NCI-H524 (cell line): Measurements from ENCODE around the gene EXOSC6.
A peak's percentile ranks its signal among the peaks of the same experiment; 100 is the strongest.
"Not testable (repeated sequence)": the region's sequence is repeated elsewhere in the genome, so short reads cannot be mapped to it uniquely, and the experiment has no call there.

ENCODE experiments used
- DNase-seq, 2 experiments: peaks; one replicate each; lab custom pipeline; 2025; lab: John Stamatoyannopoulos, UW

The EXOSC6 gene

DNA sequence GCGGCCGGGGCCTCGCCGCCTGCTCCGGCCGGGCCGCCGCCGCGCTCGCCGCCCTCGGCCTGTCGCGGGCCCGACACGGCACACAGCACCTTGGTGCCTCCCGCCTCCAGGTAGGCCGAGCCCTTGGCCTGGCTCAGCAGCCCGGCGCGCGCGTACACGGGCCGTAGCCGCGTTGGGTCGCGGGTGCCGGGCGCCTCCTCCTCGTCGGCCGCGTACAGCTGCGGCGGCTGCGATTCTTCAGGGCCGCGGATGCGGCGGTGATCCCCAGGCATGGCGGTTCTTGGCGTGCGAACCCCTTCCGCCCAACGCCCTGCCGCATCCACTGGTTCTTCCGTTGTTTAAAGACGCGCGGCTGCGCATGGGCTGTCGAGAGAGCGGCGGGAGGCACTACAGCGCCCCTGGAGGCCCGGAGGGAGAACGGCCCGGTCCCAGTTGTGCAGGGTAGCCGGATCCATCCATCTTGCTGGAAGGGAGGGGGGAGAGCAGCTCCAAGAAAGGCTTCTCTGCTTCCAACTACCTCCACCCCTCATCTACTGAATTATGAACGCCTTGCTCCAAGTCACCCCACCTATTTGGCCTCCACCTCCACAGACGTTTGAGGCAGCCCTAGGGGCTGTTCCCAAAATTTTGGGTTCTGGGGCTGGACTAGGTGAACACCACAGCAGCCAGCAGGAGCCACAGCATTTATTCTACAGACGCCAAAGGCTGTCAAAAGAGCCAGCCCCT lies at the start of gene EXOSC6:
TSS of gene EXOSC6 (minus strand) at position 312 of the 726 bp plus-strand sequence. CDS start at position 272, 40 bp downstream.
- peak; percentile 94 to 95 for DNase-seq

DNA sequence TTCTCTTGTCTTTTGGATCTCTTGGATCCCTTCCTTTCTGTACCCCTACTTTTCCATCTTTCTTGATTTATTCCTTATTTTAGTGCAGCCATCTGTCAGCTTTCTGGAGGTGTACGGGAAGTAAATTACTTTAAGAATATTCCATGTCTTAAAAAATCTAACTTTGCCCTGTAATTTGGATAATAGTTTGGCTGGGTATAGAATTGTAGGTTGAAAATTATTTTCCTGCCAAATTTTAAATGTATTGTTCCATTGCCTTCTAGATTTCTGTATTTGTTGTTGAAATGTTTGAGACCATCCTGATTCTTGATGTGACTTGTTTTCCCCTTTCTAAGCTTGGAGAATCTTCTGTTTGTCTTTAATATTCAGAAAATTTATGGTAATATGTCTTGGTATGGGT lies 49.4 kb upstream of the EXOSC6 start:
- no peak for DNase-seq

DNA sequence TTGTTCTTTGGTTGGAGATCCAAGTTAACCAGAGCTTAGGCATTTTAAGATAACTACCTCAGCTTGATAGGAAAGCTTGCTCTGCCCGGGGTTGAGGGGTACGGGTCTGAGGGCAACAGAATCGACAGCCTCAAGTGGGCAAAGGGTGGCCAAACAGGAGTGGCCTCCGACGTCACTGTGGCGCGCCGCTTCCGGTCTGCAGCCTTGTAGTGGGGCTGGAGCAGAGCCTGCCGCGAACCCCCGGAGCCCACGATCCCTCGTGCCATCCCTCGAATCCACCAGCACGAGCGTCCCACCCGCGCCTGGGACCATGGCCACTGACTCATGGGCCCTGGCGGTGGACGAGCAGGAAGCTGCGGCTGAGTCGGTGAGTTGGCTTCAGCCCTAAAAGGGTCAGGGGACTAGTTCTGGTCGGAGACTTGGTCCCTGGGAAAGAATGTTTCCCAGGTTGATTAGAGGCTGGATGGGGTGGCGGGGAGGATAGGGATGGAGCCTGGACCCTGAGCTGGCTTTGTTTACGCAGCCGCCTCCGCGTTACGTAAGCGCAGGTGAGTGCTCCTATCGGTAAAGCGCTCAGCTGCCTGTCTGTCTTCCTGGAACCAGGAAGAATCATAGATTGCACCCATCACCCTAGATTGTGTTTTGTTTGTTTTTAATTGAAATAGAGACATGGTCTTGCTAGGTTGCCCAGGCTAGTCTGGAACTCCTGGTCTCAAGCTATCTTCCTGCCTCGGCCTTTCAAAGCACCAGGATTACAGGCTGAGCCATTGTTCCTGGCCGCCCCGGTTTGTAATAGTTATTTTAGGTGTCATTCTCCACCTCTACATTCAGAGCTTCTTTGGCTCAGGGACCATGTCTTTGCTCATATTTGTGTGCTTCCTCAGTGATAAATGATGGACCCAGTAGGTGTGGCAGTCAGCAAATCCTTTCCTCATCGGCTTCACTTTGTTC lies 47.5 kb upstream of the EXOSC6 start, which contains the start of gene DDX19B:
TSS of gene DDX19B (plus strand) at position 199 of the 951 bp plus-strand sequence. CDS start at position 311, 112 bp downstream.
- DNase-seq = peak; percentile 68 to 80

DNA sequence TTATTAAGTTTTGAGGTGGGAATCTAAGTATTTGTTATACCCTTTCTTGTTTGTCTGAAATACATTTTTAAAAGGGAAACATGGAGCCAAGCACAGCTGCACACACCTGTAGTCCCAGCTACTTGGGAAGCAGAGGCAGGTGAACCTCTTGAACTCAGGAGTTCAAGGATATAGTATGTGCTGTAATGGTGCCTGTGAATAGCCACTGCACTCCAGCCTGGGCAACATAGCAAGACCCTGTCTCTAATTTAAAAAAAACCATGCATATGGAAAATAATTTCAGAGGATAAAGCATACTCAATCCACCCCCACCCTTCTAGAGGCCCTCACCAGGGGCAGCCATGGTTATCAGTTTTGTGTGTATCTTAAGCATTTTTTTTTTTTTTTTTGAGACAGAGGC lies 43.9 kb upstream of the EXOSC6 start:
- DNase-seq = no peak

DNA sequence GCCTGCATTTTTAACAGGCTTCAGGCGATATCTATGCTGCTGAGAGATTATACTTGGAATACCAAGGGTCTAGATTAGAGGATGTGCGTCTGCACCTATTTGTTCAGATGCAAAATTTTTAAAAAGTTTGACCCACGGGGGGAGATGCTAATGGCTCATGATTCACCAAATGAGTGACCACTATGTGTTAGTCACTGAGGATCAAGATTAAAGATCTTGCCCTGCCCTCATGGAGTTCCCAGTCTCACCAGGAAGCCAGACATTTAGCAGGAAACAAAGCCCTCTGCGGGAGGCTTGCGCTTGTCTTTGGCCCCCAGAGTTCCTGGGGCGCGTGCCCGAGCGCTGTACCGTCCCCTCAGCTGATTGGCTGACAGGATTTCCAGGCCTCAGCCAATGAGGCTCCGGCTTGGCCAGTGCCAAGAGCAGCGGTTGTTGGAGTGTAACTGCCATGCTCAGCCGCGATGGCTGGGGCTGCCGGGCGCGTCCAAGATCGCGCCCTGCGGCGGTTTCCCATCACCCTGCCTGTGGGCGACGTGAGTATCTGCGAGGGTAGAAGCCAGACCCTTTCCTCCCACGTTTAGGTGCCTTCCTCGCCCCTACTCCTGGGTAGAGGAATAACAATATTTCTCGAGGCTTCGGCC lies 42.8 kb upstream of the EXOSC6 start:
- no peak for DNase-seq

DNA sequence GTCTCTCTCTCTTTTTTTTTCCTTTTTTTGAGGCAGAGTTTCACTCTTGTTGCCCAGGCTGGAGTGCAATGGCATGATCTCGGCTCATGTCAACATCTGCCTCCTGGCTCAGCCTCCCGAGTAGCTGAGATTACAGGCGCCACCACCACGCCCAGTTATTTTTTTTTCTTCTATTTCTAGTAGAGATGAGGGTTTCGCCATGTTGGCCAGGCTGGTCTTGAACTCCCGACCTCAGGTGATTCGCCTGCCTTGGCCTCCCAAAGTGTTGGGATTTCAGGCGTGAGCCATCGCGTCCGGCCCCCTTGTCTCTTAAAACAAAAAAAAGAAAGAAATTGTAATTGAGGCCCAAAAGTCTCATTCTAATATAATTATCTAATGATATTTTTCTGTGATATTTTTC lies 40.4 kb upstream of the EXOSC6 start:
- DNase-seq = not testable (repeated sequence)

DNA sequence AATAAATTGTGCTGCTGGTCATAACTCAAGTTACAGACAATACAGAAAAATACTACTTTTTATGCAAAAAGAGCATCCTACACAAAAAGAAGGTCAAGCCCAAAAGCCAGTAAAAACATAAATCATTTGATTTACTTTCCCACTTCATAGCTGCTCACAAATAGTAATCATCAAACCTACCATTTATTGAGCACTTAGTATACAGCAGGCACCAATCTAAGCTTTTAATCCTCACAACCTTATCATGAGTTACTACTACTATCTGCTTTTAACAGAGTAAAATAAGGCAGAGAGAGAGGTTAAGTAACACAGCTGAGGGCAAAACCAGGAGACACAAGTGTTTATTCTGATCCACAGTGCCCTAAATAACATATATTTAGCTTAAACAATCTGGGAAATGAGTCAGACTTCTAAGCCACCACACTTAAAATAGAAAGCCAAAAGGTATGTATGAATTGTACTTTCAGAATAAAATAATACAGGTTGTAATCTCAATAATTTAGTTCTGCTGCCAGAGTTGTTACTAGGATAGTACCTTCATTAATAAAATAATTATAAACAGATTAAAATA lies 39.3 kb upstream of the EXOSC6 start:
- DNase-seq = no peak

DNA sequence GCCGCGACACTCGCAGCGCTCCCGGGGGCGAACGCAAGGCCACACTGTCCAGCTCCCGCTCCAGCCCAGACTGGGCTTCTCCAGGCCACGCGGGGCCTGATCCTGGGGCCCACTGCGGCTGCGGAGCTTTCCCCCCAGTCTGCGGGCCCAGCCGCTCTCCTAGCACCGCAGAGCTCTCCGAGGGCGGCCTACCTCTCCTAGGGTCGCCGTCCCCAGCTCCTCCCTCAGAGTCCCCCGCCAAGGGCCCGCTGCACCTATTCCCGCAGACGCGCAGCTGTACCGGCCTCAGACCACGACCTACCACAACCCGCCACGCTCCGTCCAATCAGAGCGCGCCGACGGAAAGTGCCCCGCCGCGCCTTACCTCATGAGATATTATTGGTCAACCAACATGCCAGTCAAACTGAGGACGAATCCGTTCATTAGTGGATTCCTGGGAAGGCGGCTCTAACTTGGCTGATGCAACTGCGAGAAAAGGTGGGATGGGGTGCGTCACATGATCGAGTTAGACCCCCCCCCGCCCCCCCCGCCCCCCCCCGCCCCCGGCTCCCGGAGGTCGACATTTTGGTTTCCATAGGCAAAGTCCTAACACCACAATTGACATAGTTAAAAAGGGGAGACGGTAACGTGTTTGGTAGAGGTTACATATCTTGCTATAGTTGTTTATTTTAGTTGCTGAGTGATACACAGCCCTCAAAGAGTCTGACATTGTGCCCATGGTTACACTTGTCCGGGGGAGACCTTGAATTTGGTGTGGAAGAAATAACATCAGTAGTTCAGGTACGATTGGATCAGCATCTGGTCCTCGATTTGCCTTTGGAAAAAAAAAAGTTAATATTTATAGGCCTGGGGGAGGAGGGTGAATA lies 37.7 kb upstream of the EXOSC6 start, which contains the start of gene AARS1:
TSS of gene AARS1 (minus strand) at position 278 of the 866 bp plus-strand sequence. CDS start 6,743 bp downstream, outside the sequence.
- peak; percentile 100 for DNase-seq

DNA sequence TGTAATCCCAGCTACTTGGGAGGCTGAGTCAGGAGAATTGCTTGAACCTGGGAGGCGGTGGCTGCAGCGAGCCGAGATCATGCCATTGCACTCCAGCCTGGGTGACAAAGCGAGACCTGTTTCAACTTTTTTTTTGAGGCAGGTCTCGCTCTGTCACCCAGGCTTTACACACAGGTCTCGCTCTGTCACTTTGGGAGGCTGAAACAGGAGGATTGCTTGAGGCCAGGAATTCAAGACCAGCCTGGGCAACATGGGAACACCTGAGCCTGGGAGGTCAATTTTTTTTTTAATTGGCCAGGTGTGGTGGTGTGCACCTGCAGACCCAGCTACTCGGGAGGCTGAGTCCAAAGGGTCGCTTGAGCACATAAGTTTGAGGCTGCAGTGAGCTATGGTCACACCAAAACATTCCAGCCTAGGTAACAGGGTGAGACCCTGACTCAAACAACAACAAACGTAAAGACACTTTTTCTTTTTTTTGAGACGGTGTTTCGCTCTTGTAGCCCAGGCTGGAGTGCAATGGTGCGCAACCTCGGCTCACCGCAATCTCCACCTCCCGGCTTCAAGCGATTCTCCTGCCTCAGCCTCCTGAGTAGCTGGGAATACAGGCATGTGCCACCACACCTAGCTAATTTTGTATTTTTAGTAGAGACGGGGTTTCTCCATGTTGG lies 35.7 kb upstream of the EXOSC6 start:
- DNase-seq = not testable (repeated sequence)

DNA sequence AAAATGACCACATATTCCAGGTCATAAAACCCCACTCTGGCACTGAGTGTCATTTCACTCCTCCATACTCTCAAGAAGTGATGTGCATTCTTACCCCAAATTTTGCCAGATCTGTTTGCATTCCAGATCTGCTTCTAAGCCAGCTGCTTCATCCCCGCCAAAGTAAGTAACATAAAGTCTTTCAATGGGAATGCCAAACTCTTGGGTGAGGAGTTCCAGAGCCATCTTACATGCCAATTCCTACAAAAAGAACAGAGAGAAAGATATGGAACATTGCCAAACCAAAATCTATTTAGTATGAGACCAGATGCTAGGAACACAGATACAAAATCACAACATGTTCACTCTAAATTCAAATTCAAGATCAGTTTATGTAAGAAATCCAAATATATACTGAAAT lies 24.7 kb upstream of the EXOSC6 start:
- DNase-seq = no peak

DNA sequence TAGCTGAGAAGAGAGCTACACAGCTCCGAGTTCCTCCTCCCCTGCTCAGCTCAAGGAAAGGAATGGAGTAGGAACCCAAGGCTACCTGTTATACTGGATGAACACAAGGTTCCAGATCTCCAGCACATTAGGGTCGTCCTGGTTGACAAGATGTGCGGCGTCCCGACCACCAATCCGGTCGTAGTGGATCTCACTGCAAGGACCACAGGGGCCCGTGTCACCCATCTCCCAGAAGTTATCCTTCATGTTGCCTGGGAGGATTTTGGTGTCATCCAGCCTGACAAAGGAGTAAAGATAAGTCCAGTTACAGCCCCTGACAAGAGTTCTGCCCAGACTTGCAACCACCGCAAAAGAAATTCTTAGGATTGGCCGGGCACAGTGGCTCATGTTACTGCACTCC lies 20.0 kb upstream of the EXOSC6 start:
- DNase-seq = no peak

DNA sequence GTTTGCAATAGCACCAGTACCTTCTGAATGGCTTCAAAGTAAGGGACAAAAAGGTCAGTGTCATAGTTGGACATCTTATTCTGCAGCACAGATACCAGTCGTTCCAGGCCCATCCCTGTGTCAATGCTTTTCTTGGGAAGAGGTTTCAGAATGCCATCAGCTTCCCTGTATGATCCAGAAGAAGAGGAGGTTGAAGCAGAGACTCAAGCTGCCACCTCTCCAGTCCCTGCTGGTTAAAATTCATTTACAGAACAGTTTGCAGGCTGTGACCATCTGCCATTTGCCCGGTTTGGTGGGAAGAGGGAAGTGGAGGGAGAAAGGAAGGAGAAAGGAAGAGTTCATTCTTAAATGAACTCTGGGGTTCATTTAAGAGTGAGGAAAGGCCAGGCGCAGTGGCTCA lies 18.4 kb upstream of the EXOSC6 start:
- DNase-seq = no peak

DNA sequence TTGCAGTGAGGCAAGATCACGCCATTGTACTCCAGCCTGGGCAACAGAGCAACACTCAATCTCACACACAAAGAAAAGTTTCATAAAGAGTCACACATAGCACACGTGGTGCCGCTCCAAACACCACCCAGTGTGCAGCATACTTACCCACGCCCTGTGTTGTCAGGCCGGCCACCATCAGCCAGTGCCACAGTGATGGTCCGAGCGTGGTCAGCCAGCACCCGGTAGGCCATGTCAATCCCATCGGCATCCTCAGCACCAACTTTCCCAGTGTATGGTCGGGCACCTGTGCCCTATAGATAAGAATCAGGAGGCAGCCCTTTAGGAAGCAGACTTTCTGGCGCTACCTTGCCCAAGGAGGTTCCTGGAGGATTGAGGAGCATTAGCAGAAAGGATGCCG lies 17.7 kb upstream of the EXOSC6 start:
- DNase-seq = no peak

DNA sequence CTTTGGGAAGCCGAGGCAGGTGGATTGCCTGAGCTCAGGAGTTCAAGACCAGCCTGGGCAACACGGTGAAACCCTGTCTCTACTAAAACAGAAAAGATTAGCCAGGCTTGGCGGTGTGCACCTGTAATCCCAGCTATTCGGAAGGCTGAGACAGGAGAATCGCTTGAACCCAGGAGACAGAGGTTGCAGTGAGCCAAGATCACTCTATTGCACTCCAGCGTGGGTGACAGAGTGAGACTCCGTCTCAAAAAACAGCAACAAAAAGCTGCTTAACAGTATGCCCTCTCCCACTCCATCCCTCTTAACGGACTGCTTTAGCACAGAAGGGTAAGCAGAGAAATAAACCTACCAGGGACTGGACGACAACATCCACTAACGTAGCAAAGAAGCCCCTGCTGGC lies 16.2 kb upstream of the EXOSC6 start:
- DNase-seq = not testable (repeated sequence)

DNA sequence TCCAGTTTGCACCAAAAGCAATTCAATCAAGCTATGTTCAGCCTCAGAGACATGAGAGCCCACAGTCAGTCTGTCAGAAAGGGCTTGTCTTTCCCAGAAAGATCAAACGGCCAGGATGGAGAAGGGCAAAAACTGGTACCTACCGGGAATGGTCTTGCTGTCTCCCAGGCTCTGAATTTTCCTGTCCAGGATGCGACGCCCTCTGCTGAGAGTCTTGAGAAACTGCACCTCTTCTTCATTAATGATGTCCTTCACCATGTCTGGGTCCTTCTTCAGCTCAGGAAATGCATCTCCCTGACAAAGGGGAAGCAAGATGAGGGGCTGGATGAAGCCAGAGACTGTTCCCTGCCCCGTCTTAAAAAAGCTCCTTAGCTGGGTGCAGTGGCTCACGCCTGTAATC lies 15.8 kb upstream of the EXOSC6 start:
- peak; percentile 29 to 56 for DNase-seq

DNA sequence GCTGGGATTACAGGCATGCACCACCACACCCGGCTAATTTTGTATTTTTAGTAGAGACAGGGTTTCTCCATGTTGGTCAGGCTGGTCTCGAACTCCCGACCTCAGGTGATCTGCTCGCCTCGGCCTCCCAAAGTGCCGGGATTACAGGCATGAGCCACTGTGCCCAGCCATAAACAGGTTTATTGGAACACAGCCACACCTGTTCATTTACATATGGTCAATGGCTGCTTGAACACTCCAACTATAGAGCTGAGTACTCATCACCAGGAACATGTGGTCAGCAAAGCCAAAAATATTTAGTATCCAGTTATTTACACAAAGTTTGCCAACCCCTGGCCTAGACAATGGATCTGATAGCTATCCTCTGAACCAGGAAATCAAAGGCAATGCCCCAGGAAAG lies 8.2 kb upstream of the EXOSC6 start:
- not testable (repeated sequence) for DNase-seq

DNA sequence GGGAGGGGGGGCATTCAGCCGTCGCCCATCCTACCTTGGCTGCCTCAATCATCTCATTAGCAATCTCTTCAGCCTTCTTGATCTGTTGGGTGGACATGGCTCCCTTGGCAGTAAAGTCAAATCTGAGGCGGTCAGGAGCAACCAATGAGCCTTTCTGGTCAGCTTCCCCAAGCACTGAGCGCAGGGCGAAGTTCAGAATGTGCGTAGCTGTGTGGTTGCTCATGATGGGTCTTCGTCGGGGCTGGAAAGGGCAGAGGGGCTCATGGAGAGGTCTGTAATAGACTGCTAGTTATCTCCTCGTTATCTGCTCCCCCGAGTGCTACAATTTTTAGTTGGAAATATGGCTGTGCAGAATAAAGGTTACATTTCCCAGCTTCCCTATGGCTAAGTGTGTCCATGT lies 7.2 kb upstream of the EXOSC6 start:
- DNase-seq = no peak

DNA sequence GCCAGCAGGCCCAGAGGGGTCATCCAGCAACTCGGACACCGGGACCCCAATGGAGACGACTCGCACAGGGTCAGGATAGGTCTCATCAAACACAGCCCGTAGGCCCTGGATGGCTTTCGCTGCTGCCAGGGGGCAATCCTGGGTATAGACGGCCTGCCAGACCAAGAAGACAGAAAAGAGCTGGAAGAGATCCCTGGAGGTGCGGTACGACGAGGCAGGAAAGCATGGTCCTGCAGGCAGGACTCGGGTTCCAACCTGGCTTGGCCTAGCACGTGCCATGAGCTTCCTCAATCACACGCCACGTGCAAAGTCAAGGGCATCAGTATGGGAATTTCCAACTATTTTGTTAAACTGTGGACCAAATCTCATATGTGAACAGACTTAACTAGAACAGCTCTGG lies 6.3 kb upstream of the EXOSC6 start:
- no peak for DNase-seq

DNA sequence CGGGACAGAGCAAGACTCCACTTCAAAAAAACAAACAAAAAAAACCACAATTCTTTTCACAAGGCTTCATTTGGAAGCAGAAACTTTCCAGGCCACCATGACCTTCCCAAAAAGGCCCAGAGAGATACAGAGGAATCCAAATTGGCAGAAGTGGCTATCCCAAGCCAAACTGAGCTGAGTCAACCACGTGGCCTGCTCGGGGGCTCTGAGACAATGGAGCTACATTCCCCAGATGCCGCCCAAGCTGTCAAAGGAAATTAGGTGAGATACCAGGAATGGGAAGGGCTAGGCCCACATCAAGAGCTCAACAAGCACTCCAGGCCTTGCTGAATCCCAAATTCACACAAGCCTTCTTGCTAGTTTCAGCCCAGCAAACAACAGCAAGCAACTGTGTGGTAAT lies 5.7 kb upstream of the EXOSC6 start:
- DNase-seq = no peak

DNA sequence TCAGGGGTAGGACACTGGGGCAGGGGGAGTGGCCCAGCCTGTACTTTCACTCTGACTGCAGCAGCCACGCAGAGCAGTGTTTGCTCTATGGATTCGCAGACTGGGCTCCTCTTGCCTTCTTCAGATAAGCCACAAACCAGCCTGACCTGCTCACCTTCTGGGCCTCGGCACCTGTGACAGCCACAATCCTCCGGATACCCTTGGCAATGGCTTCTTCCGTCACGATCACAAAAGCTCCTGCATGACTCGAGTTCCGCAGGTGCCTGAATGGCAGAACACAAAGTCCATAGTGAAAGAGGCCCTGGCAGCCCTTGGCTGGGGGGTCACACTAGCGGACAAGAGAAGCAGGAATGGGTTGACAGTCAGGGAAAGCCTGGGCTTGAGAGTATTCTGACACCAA lies 3.8 kb upstream of the EXOSC6 start:
- no peak for DNase-seq

DNA sequence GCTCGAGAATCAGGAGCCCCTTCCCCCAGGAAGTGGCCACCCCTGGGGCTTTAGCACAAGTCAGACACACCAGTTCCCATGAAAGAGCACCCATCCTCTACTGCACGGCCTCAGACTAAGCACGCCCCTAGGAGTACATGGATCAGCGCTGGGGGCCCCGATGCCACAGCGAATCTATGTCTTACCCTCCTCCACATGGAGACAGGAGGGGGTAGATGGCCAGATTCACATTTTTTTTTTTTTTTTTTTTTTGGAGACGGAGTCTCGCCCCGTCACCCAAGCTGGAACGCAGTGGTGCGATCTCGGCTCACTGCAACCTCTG lies 3.2 kb upstream of the EXOSC6 start:
- DNase-seq = no peak
